ENCODE measurements around the gene CABYR.
"Not testable (repeated sequence)": the region's sequence is repeated elsewhere in the genome, so short reads cannot be mapped to it uniquely, and the experiment has no call there.

The CABYR gene

DNA sequence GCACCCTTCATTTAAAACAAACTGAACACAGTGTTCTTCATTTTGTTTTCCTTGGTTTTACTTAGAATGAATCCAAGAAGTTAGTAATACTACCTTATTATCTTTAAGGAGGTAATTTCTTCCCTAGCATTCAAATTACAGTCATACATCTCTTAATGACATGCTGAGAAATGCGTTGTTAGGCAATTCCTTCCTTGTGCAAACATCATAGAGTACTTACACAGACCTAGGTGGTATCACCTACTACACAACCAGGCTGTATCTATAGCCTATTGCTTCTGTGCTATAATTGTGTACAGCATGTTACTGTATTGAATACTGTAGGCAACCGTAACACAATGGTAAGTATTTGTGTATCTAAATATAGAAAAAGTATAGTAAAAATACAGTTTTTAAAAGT, 8.4 kb upstream of the CABYR start:
- DNase-seq, result peak in 1 of 2 experiments; percentile 21

DNA sequence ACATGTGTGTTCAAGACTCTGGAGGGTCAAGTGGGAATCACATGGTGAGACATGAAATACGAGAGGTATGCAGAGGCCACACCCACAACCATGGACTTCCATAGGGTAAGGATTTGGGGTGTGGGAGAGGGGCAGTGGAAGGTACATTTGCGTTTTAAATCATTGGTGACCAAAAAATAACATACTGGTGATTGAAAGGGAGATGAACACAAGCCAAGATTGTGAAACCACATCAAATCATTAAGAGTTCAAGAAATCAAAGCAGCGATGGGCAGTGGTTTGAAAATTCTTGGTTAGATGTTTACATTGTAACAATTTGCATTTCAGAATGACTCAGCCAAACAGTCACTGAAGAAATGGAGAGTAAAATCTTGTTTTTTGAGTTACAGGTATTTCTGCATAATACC, 1.9 kb upstream of the CABYR start:
- no peak for DNase-seq

DNA sequence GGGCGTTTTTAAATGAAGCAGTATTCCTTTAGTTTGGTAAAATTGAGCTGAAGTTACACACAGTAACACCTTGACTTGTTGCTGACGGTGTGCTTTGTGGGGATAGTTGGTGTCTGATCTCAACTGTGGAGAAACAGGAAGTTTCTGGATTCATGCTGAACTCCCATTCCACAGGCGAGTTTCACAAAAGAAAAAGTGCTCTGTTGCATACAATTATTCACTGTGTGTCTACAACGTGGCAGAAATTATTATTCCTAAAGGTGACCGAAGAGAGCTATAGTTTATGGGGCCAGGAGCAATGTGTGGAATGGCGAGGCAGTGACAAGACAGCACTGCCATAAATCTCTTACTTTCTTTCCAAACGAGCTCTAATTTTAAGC, 463 bp upstream of the CABYR start:
- no peak for DNase-seq

DNA sequence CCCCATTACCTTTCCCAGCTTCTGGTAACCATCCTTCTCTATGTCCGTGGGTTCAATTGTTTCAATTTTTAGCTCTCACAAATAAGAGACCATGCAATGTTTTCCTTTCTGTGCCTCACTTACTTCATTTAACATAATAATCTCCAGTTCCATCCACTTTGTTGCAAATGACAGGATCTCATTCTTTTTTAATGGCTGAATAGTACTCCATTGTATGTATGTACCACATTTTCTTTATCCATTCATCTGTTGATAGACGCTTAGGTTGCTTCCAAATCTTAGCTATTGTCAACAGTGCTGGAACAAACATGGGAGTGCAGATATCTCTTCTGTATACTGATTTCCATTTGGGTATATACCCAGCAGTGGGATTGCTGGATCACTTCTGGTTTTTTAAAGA, 1.8 kb downstream of the CABYR start:
- DNase-seq, result no peak

DNA sequence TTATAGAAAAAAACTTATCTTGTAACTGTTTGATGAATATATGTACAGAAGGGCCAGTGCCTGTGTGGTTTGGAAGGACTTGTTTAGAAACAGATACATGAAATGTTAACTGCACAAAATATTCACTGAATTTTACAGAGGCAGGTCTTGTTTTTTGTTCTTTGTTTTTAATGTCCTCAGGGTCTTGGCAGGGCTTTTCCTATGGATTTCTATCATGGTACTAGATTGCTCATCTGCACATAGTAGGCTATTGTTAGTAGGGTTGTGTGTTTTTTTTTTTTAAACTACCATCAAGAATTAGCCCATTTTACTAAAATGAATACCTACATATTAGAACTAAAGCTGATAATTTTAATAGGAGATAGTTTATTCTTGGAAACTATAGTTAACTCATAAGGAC, 3.5 kb downstream of the CABYR start:
- DNase-seq, result no peak

DNA sequence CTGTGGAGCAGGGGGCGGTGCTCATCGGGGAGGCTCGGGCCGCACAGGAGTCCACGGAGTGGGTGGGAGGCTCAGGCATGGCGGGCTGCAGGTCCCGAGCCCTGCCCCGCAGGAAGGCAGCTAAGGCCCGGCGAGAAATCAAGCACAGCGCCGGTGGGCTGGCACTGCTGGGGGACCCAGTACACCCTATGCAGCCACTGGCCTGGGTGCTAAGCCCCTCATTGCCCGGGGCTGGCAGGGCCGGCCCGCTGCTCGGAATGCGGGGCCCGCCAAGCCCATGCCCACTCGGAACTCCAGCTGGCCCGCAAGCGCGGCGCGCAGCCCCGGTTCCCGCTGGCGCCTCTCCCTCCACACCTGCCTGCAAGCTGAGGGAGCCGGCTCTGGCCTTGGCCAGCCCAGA, 10.7 kb downstream of the CABYR start:
- DNase-seq, result not testable (repeated sequence)

DNA sequence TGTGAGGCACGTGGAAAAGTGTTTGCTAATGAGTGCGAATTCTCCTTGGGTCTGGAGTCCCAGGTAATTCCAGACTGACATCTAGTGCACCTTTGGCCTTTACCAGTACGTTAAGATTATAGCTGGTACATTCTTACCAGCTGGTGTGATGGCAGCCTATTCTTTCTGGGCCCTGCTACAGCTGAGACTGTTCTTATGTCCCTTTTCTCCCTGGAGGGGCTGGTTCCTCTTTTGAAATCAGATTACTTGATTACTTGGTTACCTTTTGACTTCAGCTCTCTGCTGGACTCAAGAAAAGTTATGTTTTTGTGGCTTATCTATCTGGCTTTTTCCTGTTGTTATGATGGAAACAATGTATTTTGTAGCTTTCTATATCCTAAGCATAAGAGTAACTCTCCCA, 14.5 kb downstream of the CABYR start:
- no peak for DNase-seq

DNA sequence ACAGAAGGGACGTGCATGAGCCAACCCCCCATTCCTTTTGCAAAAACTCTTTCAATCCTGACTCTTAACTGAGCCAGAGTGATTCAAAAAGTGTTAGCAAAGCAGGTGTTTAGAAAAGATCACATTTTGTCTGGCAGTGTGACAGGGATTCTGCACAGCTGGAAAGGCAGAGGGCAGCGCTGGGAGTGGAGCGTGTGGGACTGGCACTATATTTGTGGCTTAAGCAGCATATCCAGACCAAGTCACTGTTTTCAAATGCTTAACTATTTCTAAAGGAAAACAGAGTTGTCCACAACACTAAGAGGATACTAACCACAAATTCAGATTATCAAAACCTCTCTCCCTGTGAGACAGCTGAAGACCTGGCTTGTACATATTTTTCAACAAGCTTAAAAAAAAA, 19.0 kb downstream of the CABYR start:
- no peak for DNase-seq

DNA sequence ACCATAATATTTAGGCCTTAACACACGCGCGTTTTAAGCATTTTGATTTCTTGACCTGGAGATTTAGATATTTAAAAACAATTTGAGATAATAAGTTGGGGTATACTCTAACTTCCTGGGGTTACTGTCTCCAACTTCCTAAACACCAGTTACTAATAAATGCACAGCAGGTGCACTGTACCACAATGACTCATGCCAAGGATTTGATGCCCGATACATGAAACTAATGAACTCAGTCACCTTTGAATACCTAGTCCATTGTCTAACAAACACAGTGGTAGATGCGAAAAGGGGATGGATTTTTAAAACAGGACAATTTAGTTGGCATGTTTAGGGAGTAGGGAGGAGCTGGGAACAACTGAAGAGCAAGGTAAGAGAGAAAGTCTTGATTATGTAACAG, 21.2 kb downstream of the CABYR start:
- DNase-seq, result no peak

DNA sequence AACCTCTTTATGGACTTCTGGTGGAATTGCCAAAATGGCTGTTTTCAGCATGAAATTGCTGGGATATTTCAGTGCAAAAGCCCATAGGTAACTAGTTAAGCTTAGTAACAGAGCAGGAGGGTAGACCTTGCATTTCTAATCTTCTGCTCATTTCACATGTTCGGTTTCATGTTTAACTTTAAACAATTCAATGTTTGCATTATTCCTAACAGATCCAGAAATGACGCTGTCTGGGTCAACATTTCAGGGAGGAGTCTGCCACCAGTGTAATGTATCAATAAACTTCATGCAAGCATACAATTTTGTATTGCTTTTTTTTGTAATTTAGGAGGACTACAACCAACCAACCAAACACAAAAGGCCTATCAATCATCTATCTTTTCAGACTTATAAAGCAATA, 22.4 kb downstream of the CABYR start:
- no peak for DNase-seq

DNA sequence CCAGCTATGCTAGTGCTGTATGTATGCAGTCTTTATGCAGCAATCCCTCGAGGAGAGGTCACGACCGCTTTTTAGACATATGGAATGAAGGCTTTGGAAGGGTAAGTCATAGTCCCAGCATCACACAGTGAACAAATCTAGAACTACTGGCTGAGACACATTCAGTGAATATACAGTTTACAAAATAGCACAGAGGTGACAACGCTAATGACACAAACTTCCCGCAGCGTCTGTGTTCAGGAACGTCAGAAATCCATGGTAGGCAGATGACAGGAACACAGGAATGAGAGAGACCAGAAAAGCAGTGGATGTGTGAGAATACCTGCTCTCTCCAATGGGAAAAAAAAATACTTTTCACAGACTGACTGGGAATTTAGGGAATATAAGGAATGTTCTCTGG, 29.6 kb downstream of the CABYR start:
- DNase-seq, result no peak

DNA sequence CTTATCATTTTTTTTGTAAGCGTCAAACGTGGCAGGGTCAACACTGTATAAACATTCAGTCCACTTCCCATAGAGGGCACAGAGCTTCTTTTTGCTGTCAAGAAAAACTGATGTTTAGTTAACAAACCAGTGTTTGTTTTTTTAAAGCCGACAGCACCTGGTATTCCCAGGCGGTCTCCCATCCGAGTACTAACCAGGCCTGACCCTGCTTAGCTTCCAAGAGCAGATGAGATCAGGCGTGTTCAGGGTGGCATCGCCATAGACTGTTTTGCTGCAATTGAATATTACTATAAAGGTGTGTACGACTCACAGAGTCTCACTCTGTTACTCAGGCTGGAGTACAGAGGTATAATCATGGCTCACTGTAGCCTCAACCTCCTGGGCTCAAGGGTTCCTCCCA, 31.5 kb downstream of the CABYR start:
- DNase-seq, result no peak

DNA sequence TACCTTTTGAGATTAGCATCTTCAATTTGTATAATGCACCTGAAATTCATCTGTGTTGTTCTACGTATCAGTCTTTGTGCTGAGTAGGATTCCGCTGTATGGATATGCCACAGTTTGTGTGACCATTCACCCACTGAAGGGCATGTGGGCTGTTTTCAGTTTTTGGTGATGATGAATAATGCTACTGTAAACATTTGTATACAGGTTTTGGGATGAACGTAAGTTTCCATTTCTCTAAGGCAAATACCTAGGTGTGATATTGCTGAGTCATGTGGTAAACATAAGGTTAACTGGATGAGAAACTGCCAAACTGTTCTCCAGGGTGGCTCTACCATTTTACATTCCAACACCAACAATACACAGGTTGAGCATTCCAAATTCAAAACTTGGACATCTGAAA, 35.1 kb downstream of the CABYR start:
- DNase-seq, result no peak

DNA sequence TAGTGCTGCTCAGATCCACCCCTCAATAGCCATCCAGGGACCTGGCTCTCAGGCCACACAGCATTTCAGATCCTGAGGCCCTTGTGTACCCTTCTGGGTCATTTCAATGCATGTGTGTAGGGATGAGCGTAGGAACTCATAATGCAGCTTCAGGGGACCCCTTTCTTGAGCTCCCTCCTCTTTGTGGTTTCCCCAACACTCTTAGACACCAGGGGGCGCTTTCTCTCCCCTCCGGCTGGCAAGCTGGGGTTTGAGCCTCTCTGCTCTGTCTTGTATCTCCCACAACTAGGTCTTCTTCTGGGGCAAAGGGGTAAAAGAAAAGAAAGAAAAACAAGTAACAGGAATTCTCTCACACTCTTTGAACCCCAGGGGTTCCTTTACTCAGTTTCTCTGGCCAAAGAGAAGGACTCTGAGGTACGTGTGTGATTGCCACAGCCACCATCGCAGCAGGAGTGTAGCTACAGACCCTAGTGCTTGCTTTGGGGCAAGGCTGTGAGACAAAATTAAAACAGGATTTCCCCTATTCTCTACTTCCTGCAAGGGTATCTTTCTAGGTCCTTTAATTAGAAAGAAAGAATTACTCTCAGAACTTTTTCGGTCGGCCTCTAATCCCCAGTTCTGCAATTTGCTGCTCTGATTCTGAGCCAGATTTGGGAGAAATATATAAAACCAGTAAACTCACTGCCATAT, 38.0 kb downstream of the CABYR start:
- peak; percentile 12 to 34 for DNase-seq

DNA sequence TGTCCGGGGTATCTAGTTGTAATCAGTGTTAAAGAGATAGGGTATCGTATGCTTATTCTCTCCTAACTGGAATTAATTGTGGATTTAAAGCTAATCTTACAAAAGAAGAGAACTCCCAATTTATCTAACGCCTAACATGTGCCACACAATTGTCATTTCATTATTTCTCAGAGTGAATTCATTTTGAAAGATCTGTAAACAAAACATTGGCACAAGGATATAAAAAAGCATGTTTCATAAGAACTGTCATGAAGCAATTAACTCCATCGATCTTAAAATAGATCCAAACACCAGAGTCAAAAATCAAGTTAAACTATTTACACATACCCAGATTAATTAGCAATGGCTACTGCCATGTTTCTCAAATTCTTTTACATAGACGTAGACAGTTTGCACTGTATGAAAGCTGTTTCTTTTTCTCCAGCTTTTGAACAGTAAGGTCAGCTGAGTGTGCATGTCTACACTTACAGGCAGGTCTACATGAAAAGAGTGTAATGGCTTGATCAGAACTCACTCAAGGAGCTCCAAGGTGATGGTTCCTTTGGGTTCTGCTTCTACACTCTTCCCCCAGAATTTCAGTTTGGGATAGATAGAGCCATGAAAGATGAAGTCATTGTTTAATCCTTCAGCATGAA, 38.8 kb downstream of the CABYR start:
- DNase-seq, result no peak

DNA sequence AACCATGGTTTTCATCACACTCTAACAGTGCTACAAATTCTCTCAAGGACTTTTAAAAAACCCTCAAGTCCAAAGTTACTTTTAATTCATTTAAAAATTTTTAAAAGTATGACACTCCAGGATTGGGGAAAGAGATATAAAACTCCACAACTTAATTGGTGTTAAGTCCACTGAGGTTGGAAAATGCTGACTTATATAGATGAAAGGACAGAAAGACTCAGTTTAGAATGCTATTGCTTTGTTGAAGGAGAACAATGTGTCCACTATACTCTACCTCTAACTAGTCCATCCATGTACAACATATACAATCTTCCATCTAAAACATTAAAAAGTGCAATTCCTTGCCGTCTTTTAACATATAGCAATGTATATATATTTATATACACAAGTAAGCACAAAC, 41.2 kb downstream of the CABYR start:
- DNase-seq, result no peak

DNA sequence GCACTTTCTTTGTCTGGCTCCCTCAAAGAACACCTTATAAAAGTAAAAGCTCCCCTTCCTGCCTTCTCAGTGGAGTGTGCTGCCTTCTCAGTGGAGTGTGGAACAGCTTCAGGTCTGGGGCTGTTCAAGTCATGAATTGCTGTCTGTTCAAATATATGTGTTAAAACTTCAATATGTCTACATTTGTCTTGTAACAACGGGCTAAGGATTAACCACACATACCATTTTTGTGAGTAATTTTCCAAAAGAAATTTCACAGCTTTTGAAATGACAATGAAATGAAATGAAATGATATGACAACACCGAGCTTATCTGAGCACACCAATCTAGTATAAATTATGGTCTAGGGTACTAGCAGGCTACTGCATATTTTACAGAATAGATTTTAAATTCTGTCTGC, 42.9 kb downstream of the CABYR start:
- no peak for DNase-seq

DNA sequence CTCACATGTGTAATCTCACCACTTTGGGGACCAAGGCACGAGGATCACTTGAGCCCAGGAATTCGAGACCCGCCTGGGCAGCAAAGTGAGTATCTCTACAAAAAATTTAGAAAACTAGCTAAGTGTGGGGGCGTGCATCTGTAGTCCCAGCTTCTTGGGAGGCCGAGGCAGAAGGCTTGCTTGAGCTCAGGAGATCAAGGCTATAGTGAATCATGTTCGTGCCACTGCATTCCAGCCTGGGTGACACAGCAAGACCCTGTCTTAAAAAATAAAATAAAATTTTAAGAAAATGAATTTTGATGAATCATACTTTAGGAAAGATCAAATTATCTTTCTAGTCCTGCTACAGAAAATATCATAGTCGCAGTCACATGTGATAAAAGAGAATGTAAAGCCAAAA, 46.9 kb downstream of the CABYR start:
- no peak for DNase-seq

DNA sequence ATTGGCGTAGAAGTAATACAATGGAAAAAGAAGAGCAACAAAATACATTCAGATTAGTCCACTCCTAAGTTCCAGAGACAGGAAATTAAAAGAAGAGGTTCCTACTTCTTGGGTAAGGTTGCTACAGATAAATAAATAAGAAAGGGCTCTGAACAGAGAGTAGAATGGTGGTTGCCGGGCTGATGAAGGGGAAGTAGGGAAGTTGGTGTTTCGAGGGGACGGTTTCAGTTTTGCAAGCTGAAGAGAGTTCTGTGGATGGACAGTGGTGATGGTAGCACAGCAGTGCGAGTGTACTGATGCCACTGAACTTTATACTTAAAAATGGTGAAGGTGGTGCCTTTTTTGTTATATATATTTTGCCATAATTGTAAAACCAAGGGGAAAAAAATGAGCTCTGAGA, 48.2 kb downstream of the CABYR start:
- DNase-seq, result no peak

DNA sequence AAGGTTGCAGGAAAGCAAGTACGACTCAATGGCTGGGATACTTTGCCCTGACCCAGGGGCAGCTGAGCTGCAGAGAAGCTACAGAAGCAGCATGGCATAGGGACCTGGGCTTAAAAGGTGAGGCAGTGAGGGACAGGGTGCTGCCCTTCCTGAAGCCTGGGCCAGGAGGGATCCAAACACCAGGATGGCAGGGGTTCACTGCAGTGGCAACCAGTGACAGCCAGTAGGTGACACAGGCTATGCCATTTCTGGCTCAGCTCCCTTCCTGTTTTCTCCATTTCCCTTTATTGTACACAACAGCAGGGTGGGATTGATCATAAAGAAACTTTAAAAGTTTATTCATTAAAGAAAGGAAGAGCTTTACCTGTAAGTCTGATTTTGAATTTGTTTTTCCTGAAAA, 48.8 kb downstream of the CABYR start:
- DNase-seq, result no peak

DNA sequence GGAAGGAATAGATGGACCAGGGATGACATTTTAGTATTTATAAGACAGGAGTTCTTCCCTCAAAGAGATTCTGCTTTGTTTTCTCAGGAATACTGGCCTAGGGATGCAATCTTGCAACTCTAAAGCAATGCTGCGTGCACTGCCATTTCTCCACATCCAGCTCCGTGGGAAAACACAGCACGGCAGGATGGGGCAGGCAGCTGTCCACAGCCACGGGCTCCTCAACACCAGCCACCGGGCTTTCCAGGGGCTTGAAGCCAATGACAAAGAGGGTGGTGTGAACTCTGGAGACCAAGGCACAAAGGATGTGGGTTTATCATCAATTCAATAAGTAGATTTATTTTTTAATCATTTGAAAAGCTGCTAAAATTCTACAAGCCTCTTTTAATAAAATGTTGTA, 49.3 kb downstream of the CABYR start:
- no peak for DNase-seq

DNA sequence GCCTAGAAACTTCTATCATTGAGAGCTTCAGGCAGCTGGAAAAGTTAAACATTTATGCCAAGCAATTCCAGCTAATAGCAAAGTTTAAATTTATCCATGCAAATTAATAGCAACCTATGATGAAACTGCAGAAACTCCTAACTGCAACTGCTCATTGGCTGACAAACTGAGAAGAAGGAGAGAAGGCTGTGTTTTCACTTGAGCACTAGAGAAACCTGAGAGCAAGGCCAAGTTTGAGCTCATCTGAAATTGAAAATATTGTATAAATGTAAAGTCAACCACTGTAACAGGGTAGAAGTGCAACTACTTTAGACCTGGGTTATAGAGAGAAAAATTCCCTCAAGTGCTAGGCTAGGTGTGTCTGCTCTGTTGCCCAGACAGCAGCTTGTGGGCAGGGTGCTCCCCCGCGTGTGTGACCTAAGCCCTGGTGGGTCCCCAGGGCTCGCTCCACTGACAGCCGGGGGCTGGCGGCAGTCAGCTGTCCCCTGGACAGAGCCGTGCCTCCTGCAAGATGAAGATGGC, 50.2 kb downstream of the CABYR start:
- no peak for DNase-seq

DNA sequence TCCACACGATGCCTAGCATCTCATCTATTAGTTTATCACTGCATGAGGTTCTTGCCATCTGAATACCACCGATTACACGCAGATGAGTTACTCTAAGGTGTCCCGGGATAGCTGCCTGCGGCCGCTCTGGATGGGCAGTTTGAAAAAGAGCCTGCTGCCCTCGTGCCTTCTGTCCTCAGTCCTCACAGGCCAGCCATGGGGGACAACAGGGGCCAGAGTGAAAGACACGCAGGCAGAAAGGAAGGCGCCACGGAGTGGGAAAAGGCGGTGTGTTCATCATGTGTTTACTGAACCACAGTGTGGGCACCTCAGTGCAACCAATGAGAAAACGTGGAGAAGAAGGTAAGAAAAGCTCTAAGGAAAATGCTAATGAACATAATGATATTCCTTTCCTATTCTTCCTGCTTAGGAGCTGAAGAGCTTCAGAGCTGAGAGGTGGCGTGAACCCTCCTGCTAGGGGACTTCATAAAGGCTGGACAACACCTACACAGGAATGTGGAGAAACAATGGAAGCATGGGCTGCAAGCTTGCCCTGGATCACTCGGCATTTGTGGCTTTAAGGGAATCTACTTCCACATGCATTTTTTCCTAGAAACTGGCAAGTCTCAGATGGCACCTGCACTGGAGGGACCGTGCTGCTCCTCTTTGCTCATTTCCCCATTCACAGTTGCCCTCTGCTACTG, 50.9 kb downstream of the CABYR start:
- DNase-seq, result no peak

DNA sequence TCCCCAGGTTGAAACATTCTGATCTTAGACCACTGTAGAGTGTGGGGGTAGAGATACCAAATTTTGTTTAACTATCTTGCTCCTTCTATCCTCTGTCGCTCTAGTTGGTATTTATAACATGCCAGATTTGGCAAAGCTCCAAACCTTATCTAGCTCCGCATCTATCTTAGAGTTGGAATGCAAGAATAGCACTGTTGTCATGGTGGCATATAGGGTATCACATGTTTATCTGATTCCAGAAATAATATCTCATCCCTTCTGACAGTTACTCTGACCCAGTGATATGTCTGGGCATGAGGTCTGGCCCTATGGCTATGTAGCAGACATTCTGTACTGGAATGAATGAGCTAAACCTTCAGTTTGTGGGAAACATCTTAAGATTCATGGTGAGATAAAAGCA, 51.7 kb downstream of the CABYR start:
- DNase-seq, result no peak

All from NCI-H2081 (cell line).